ENCODE results near the gene NFKBIB. TPM values are rescaled to one million over a fixed set of nuclear protein-coding genes. Genes with fewer than 3 reads are reported as not detected.

Gene NFKBIB
- total RNA-seq, 3 donors from 2014 or later = 29.9 to 37.2 (median 30.9) TPM

- intact Hi-C loops (cut with DNase I, micrococcal nuclease) = no loop called here
- ATAC-seq = no peak
- Histone ChIP-seq H3K4me1 (ENCODE audit: low read depth) (no peaks in the 10 kb centered on the region), H3K36me3 (ENCODE audit: low read depth) (no peaks in the 10 kb centered on the region), H3K4me3 (no peak overlapping the region), H3K9me3 (no peaks in the 10 kb centered on the region)
- DNase-seq = no peak
- TF ChIP-seq, protein P1, sequence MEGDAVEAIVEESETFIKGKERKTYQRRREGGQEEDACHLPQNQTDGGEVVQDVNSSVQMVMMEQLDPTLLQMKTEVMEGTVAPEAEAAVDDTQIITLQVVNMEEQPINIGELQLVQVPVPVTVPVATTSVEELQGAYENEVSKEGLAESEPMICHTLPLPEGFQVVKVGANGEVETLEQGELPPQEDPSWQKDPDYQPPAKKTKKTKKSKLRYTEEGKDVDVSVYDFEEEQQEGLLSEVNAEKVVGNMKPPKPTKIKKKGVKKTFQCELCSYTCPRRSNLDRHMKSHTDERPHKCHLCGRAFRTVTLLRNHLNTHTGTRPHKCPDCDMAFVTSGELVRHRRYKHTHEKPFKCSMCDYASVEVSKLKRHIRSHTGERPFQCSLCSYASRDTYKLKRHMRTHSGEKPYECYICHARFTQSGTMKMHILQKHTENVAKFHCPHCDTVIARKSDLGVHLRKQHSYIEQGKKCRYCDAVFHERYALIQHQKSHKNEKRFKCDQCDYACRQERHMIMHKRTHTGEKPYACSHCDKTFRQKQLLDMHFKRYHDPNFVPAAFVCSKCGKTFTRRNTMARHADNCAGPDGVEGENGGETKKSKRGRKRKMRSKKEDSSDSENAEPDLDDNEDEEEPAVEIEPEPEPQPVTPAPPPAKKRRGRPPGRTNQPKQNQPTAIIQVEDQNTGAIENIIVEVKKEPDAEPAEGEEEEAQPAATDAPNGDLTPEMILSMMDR (IDR thresholded peaks at IDR 0.05) = no peak
Measured at GRCh38 chr19:38889803-38890202, 10.0 kb upstream of the NFKBIB start.

DNA sequence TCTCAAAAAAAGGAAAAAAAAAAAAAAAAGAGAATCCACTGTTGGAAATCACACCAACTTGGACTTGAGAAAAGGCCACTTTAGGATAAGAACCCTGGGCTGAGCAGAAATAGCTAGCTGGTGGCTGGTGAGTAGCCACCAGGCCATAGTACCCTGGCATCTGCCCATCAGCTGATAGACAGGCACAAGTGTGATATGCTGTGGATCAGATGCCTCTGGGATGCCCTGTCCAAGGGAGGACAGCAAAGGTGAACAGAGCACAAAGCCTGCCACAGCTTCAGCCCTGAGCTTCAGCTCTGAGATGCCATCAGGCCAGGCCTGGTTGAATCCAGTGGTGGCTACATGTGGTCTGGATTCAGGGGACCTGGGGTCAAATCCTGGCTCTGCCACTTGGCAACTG lies 9.1 kb upstream of the NFKBIB start:
- no peak overlapping the region for H3K4me3 ChIP-seq
- H3K36me3 ChIP-seq (ENCODE audit: low read depth) = no peaks in the 10 kb centered on the region
- no peaks in the 10 kb centered on the region for H3K9me3 ChIP-seq
- TF ChIP-seq, protein P1 (IDR thresholded peaks at IDR 0.05) = no peak
- no peak for DNase-seq
- no peak for ATAC-seq
- H3K4me1 ChIP-seq (ENCODE audit: low read depth) = no peaks in the 10 kb centered on the region
- intact Hi-C loops (cut with DNase I, micrococcal nuclease) = no loop called here

- ATAC-seq (no peak), DNase-seq (no peak)
- Histone ChIP-seq H3K36me3 (ENCODE audit: low read depth) (no peaks in the 10 kb centered on the region), H3K4me3 (no peak overlapping the region), H3K4me1 (ENCODE audit: low read depth) (no peaks in the 10 kb centered on the region), H3K9me3 (no peaks in the 10 kb centered on the region)
- intact Hi-C loops (cut with DNase I, micrococcal nuclease) = no loop called here
- TF ChIP-seq, protein P1 (IDR thresholded peaks at IDR 0.05) = no peak
Measured at GRCh38 chr19:38891771-38892170, 8.0 kb upstream of the NFKBIB start.

DNA sequence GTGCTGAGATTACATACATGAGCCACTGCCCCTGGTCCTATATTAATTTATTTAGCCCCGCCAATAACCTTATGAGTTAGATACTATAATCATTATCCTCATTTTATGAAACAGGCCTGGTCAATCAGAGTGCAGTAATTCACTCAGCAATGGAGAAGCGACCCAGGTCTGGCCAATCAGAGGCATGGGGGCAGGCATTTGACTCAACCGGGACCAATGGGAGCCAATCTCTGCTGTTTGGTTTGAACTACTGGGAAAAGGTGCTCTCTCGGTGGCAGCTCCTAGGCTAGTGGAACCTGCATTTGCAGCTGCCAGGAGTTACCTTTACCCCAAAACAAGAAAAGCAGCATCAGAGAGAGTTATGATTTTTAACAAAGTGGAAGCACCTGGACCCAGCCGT lies 6.9 kb upstream of the NFKBIB start:
- Histone ChIP-seq H3K4me3 (no peak overlapping the region), H3K4me1 (ENCODE audit: low read depth) (no peaks in the 10 kb centered on the region), H3K9me3 (no peaks in the 10 kb centered on the region), H3K36me3 (ENCODE audit: low read depth) (no peaks in the 10 kb centered on the region)
- intact Hi-C loops (cut with DNase I, micrococcal nuclease) = no loop called here
- ATAC-seq = no peak
- DNase-seq = no peak
- TF ChIP-seq, protein P1 (IDR thresholded peaks at IDR 0.05) = no peak

DNA sequence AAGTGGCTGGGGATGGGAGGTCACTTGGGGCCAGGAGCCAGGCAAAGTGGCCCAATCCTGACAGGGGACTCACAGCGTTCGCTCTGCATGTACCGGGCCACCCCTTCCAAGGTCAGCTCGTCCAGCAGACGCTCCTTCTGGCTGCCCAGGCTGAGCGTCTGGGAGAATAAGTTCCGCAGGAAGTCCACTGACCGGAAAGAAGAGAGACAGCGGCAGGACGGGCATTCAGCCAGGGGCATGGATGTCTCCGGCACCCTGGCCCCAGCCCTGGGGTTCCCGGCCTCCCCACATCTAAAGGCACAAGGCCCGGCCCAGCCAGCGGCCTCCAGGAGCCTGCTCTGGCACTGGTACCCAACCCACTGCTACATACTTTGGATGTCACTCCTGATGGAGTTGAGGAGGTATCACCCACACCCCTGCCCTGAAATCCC lies 6.4 kb upstream of the NFKBIB start:
- ATAC-seq (no peak), DNase-seq (no peak)
- TF ChIP-seq, protein P1 (IDR thresholded peaks at IDR 0.05) = no peak
- Histone ChIP-seq H3K4me3 (no peak overlapping the region), H3K36me3 (ENCODE audit: low read depth) (no peaks in the 10 kb centered on the region), H3K4me1 (ENCODE audit: low read depth) (peaks cover 2% of the 10 kb centered on the region), H3K9me3 (no peaks in the 10 kb centered on the region)
- intact Hi-C loops (cut with DNase I, micrococcal nuclease) = no loop called here

DNA sequence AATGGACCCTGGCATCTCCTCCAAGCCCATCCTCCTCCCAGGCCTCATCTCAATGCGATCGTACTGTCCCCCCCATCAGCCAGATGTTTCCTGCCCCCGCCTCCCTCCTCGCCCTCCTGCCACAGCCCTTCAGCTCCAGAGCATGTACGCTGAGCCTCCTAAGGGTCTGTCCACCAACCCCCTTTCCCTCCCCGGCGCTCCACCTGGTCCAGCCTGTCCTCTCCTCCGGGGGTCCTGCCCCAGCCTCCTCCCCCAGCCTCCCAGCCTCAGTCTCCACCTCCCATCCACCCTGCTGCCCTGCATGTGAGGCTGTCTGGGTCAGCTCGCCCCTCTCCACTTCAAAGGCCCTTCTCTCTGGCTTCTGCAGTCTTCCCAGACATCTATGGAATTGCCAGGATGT lies 4.8 kb upstream of the NFKBIB start:
- H3K4me1 ChIP-seq (ENCODE audit: low read depth) = peaks cover 7% of the 10 kb centered on the region
- ATAC-seq (no peak), DNase-seq (no peak)
- peaks cover 5% of the 10 kb centered on the region for H3K36me3 ChIP-seq (ENCODE audit: low read depth)
- TF ChIP-seq, protein P1 (IDR thresholded peaks at IDR 0.05) = no peak
- intact Hi-C loops (cut with DNase I, micrococcal nuclease) = no loop called here
- no peak overlapping the region for H3K4me3 ChIP-seq
- H3K9me3 ChIP-seq = no peaks in the 10 kb centered on the region

All from mucosa of descending colon (tissue), 3 donors.